Panc1 (cell line): ENCODE data around the gene SF3B2.

Source experiments
- CTCF ChIP-seq: fragments of 450-650 bp; IDR thresholded peaks from 2 replicates; pipeline ENCODE4 v1.5.1; 2017; ENCODE audit warnings: mild to moderate bottlenecking
- TCF7L2 ChIP-seq: IDR thresholded peaks from 2 replicates; pipeline ENCODE4 v1.6.1; 2011; ENCODE audit warnings: mild to moderate bottlenecking, low read depth, low read length, inconsistent platforms

- TF ChIP-seq CTCF, result no peak
- no peak for TF ChIP-seq TCF7L2
These were observed 23.1 kb downstream of the SF3B2 start for GRCh38 chr11:66075273-66075672.
